ENCODE data around the gene VAV1.

GRCh38 chr19:6796278-6796677 lies 23.8 kb downstream of the VAV1 start:
- TF ChIP-seq ZNF3 (CRISPR knock-in tag; IDR thresholded peaks at IDR 0.05) (no peak), CREB5 (CRISPR knock-in tag; IDR thresholded peaks at IDR 0.05) (no peak), CTCF (IDR thresholded peaks at IDR 0.05 in 2 of 3, conservative IDR thresholded peaks at IDR 0.05 in 1 of 3; ENCODE audit: insufficient read depth in 2 of 3, low read depth in 1 of 3, low read length in 3 of 3) (no peak), EP300 (IDR thresholded peaks at IDR 0.05; ENCODE audit: low read length) (no peak), POLR2A (conservative IDR thresholded peaks at IDR 0.05) (no peak), SIN3A (IDR thresholded peaks at IDR 0.05; ENCODE audit: borderline replicate concordance in 2 of 2, control insufficient read depth in 1 of 2, low read depth in 2 of 2, low read length in 2 of 2) (no peak), NFE2L1 (tag; IDR thresholded peaks at IDR 0.05; ENCODE audit: borderline replicate concordance, low read depth) (no peak), TCF3 (CRISPR knock-in tag; IDR thresholded peaks at IDR 0.05) (no peak)
- TF ChIP-seq, protein P1, sequence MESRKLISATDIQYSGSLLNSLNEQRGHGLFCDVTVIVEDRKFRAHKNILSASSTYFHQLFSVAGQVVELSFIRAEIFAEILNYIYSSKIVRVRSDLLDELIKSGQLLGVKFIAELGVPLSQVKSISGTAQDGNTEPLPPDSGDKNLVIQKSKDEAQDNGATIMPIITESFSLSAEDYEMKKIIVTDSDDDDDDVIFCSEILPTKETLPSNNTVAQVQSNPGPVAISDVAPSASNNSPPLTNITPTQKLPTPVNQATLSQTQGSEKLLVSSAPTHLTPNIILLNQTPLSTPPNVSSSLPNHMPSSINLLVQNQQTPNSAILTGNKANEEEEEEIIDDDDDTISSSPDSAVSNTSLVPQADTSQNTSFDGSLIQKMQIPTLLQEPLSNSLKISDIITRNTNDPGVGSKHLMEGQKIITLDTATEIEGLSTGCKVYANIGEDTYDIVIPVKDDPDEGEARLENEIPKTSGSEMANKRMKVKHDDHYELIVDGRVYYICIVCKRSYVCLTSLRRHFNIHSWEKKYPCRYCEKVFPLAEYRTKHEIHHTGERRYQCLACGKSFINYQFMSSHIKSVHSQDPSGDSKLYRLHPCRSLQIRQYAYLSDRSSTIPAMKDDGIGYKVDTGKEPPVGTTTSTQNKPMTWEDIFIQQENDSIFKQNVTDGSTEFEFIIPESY (CRISPR knock-in tag; IDR thresholded peaks at IDR 0.05): no peak

All from K562 (cell line).